ENCODE data around the gene MYOG.

- TF ChIP-seq BHLHE40 (IDR thresholded peaks at IDR 0.05; ENCODE audit: low read depth, low read length) (no peak), CTCF (conservative IDR thresholded peaks at IDR 0.05; ENCODE audit: low read depth, low read length) (no peak), RFX5 (IDR thresholded peaks at IDR 0.05; ENCODE audit: low read depth, low read length) (no peak), MAZ (IDR thresholded peaks at IDR 0.05; ENCODE audit: borderline replicate concordance, low read depth, low read length) (no peak), SMC3 (IDR thresholded peaks at IDR 0.05; ENCODE audit: low read depth, low read length) (no peak), RCOR1 (IDR thresholded peaks at IDR 0.05; ENCODE audit: insufficient replicate concordance, low read length) (no peak), POLR2A (IDR thresholded peaks at IDR 0.05; ENCODE audit: low read depth, low read length) (no peak), CHD1 (IDR thresholded peaks at IDR 0.05; ENCODE audit: low read depth, low read length) (no peak), RAD21 (IDR thresholded peaks at IDR 0.05; ENCODE audit: low read length) (no peak), MXI1 (IDR thresholded peaks at IDR 0.05; ENCODE audit: borderline replicate concordance, low read depth, low read length) (no peak), FOS (IDR thresholded peaks at IDR 0.05; ENCODE audit: low read depth, low read length) (no peak), NFE2L2 (IDR thresholded peaks at IDR 0.05; ENCODE audit: low read depth, low read length) (no peak), CEBPB (IDR thresholded peaks at IDR 0.05; ENCODE audit: low read depth, low read length) (no peak)
- TF ChIP-seq, protein P1, sequence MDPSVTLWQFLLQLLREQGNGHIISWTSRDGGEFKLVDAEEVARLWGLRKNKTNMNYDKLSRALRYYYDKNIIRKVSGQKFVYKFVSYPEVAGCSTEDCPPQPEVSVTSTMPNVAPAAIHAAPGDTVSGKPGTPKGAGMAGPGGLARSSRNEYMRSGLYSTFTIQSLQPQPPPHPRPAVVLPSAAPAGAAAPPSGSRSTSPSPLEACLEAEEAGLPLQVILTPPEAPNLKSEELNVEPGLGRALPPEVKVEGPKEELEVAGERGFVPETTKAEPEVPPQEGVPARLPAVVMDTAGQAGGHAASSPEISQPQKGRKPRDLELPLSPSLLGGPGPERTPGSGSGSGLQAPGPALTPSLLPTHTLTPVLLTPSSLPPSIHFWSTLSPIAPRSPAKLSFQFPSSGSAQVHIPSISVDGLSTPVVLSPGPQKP (IDR thresholded peaks at IDR 0.05; ENCODE audit: borderline replicate concordance, low read depth, low read length), result no peak
These were observed 49.7 kb downstream of the MYOG start for GRCh38 chr1:203036135-203036534.

Data from IMR-90 (cell line).